Body of pancreas (tissue), 4 donors: ENCODE measurements around the gene FKRP.

Source experiments
- CTCF ChIP-seq, 7 experiments: fragments of 450-650 bp in 4 of 7; fragments of 200-600 bp in 3 of 7; sonication (generic) in 3 of 7; IDR thresholded peaks; one replicate each; pipeline ENCODE4 v1.5.1; 2016 to 2019; ENCODE audit warnings: antibody characterized with exemption in 7 of 7
- POLR2A ChIP-seq, 3 donors: fragments of 450-650 bp; IDR thresholded peaks; one replicate each; pipeline ENCODE4 v1.6.1; 2016; ENCODE audit warnings: antibody characterized with exemption in 3 of 3, mild to moderate bottlenecking in 2 of 3

GRCh38 chr19:46802152-46802551 is 56.3 kb downstream of the FKRP start:
- no peak for TF ChIP-seq CTCF (IDR thresholded peaks at IDR 0.05)
- TF ChIP-seq POLR2A (IDR thresholded peaks at IDR 0.05), result no peak
